H1 (cell line): Measurements from ENCODE around the gene CELA2A. TPM values are rescaled to one million over a fixed set of nuclear protein-coding genes. Genes with fewer than 3 reads are reported as not detected.

Source experiments
- CTCF ChIA-PET: fragments of 300-600 bp; sonication (Branson Sonifier 250); formaldehyde crosslinking; loops from one replicate; lab custom pipeline; 2021; ENCODE audit not compliant: partially characterized antibody; lab: Charles Lee
- POLR2A ChIA-PET: fragments of 300-600 bp; sonication (Branson Sonifier 250); formaldehyde crosslinking; loops from one replicate; lab custom pipeline; 2021; ENCODE audit warnings: inconsistent platforms; ENCODE audit not compliant: partially characterized antibody; lab: Charles Lee
- DNase-seq, 2 experiments: peaks; one replicate each; pipeline versions ENCODE4 v3.0.0 to v3.0.0-alpha.2; 2010 to 2022; ENCODE audit warnings: low spot score in 2 of 2, low read depth in 1 of 2, mixed read lengths in 1 of 2
- FAIRE-seq: peaks from 2 replicates; lab custom pipeline; 2011; peaks lifted over from hg19 to GRCh38; lab: Jason Lieb, UNC
- H2AFZ ChIP-seq: 2 replicates; pipeline ENCODE4 v1.8.1; 2012; ENCODE audit warnings: low read length, inconsistent platforms
- H2AK5ac ChIP-seq: 2 replicates; pipeline ENCODE4 v1.6.1; 2013; ENCODE audit warnings: low read depth, low read length
- H2BK120ac ChIP-seq: replicated peaks from 2 replicates; pipeline ENCODE3; 2013; ENCODE audit warnings: low read depth, low read length, inconsistent platforms
- H2BK12ac ChIP-seq: 2 replicates; pipeline ENCODE4 v1.6.1; 2013; ENCODE audit warnings: low read depth, low read length
- H2BK15ac ChIP-seq: 2 replicates; pipeline ENCODE4 v1.6.1; 2013; ENCODE audit warnings: low read length
- H2BK20ac ChIP-seq: 2 replicates; pipeline ENCODE4 v1.6.1; 2013; ENCODE audit warnings: low read length
- H2BK5ac ChIP-seq: 2 replicates; pipeline ENCODE4 v1.6.1; 2013; ENCODE audit warnings: low read depth, low read length
- H3K14ac ChIP-seq: 2 replicates; pipeline ENCODE4 v1.6.1; 2013; ENCODE audit warnings: inconsistent platforms; ENCODE audit not compliant: insufficient read length
- H3K18ac ChIP-seq: 2 replicates; pipeline ENCODE4 v1.6.1; 2013; ENCODE audit warnings: low read length; ENCODE audit errors: extremely low read depth
- H3K23ac ChIP-seq: 2 replicates; pipeline ENCODE4 v1.6.1; 2013; ENCODE audit warnings: inconsistent platforms; ENCODE audit not compliant: insufficient read length
- H3K23me2 ChIP-seq: 2 replicates; pipeline ENCODE4 v1.6.1; 2013; ENCODE audit warnings: low read depth, low read length
- H3K27ac ChIP-seq: 2 replicates; pipeline ENCODE4 v1.6.1; 2011; ENCODE audit warnings: low read depth, low read length, inconsistent platforms
- H3K27me3 ChIP-seq, 4 experiments: replicated peaks in 1 of 4; 1 replicate in 1 of 4; 2 replicates in 3 of 4; pipeline versions ENCODE4 v1.6.1 to v1.8.1; 2011 to 2013; ENCODE audit warnings: low read length in 3 of 4, mild to moderate bottlenecking in 3 of 4, inconsistent platforms in 2 of 4, mixed read lengths in 2 of 4, moderate library complexity in 1 of 4; ENCODE audit not compliant: control insufficient read depth in 3 of 4, insufficient read depth in 3 of 4; ENCODE audit errors: extremely low read depth in 1 of 4
- H3K36me3 ChIP-seq, 4 experiments: 2 replicates each; pipeline versions ENCODE4 v1.6.1 to v1.8.1; 2011 to 2013; ENCODE audit warnings: mild to moderate bottlenecking in 4 of 4, low read length in 3 of 4, moderate library complexity in 2 of 4, control low read depth in 1 of 4, inconsistent platforms in 1 of 4; ENCODE audit not compliant: insufficient read depth in 4 of 4, control insufficient read depth in 2 of 4
- H3K4ac ChIP-seq: replicated peaks from 2 replicates; pipeline ENCODE3; 2013; ENCODE audit warnings: low read length, low read depth, mixed read lengths, inconsistent platforms; ENCODE audit not compliant: insufficient read length
- H3K4me1 ChIP-seq, 4 experiments: replicated peaks in 1 of 4; 1 replicate in 1 of 4; 2 replicates in 3 of 4; pipeline versions ENCODE4 v1.6.1 to v1.8.1; 2011 to 2013; ENCODE audit warnings: low read length in 3 of 4, inconsistent platforms in 2 of 4, mixed read lengths in 1 of 4; ENCODE audit not compliant: insufficient read depth in 4 of 4, control insufficient read depth in 3 of 4
- H3K4me2 ChIP-seq, 2 experiments: 2 replicates each; pipeline versions ENCODE4 v1.6.1 to v1.8.1; 2011 to 2013; ENCODE audit warnings: low read depth in 2 of 2, low read length in 2 of 2, control low read depth in 1 of 2, inconsistent platforms in 1 of 2, mild to moderate bottlenecking in 1 of 2; ENCODE audit not compliant: insufficient read depth in 1 of 2
- H3K4me3 ChIP-seq, 4 experiments: fragments of 200-600, 300-600 bp in 1 of 4; sonication (generic), shearing (Covaris generic), sonication (Bioruptor Twin) in 1 of 4; 2 replicates each; pipeline versions ENCODE4 v1.5.1 to v1.8.1; 2011 to 2016; ENCODE audit warnings: low read length in 4 of 4, low read depth in 3 of 4, control low read depth in 2 of 4, inconsistent platforms in 2 of 4, mild to moderate bottlenecking in 2 of 4, mixed read lengths in 1 of 4, moderate library complexity in 1 of 4; ENCODE audit not compliant: insufficient read depth in 2 of 4; ENCODE audit errors: extremely low read depth in 1 of 4
- H3K56ac ChIP-seq: replicated peaks from 2 replicates; pipeline ENCODE3; 2013; ENCODE audit warnings: low read depth, mild to moderate bottlenecking, mixed read lengths, low read length, inconsistent platforms; ENCODE audit not compliant: insufficient read length
- H3K79me1 ChIP-seq: 2 replicates; pipeline ENCODE4 v1.6.1; 2013; ENCODE audit warnings: low read depth, low read length, control low read depth
- H3K79me2 ChIP-seq, 2 experiments: 2 replicates each; pipeline versions ENCODE4 v1.6.1 to v1.8.1; 2012 to 2013; ENCODE audit warnings: low read length in 2 of 2, mild to moderate bottlenecking in 2 of 2, inconsistent platforms in 1 of 2; ENCODE audit not compliant: insufficient read depth in 2 of 2, control insufficient read depth in 1 of 2
- H3K9ac ChIP-seq, 4 experiments: replicated peaks in 1 of 4; 1 replicate in 1 of 4; 2 replicates in 3 of 4; pipeline versions ENCODE4 v1.6.1 to v1.8.1; 2011 to 2013; ENCODE audit warnings: low read depth in 3 of 4, low read length in 3 of 4, control low read depth in 2 of 4, mild to moderate bottlenecking in 2 of 4, moderate library complexity in 2 of 4, inconsistent platforms in 1 of 4; ENCODE audit errors: extremely low read depth in 1 of 4
- H3K9me3 ChIP-seq, 2 experiments: 2 replicates each; pipeline versions ENCODE4 v1.6.1 to v1.8.1; 2012 to 2013; ENCODE audit warnings: mild to moderate bottlenecking in 2 of 2, moderate library complexity in 2 of 2, control low read depth in 1 of 2, inconsistent platforms in 1 of 2, low read depth in 1 of 2, low read length in 1 of 2, mixed read lengths in 1 of 2; ENCODE audit not compliant: insufficient read depth in 2 of 2
- H4K20me1 ChIP-seq, 2 experiments: replicated peaks in 1 of 2; 2 replicates each; pipeline versions ENCODE3 to v1.8.1; 2011 to 2013; ENCODE audit warnings: inconsistent platforms in 2 of 2, low read length in 2 of 2, mild to moderate bottlenecking in 1 of 2; ENCODE audit not compliant: insufficient read depth in 2 of 2, control insufficient read depth in 1 of 2
- H4K5ac ChIP-seq: 2 replicates; pipeline ENCODE4 v1.6.1; 2013; ENCODE audit warnings: low read length, low read depth, mixed read lengths, inconsistent platforms; ENCODE audit not compliant: insufficient read length
- H4K8ac ChIP-seq: 2 replicates; pipeline ENCODE4 v1.8.0; 2013; ENCODE audit warnings: mild to moderate bottlenecking, moderate library complexity, low read length, inconsistent platforms; ENCODE audit not compliant: insufficient read depth; ENCODE audit errors: extremely low read depth
- H4K91ac ChIP-seq: replicated peaks from 2 replicates; pipeline ENCODE3; 2013; ENCODE audit warnings: low read length, mixed read lengths, inconsistent platforms; ENCODE audit not compliant: insufficient read length
- ASH2L ChIP-seq: fragments of 200-600, 300-600 bp; sonication (generic); IDR thresholded peaks from one replicate; pipeline ENCODE4 v1.7.1; 2017; ENCODE audit warnings: low read length
- BRCA1 ChIP-seq: IDR thresholded peaks from 2 replicates; pipeline ENCODE4 v1.6.1; 2012; ENCODE audit warnings: low read depth, low read length, improper control_type of control experiment
- CBX8 ChIP-seq: fragments of 300-800, 300-1000 bp; sonication (generic); IDR thresholded peaks from 2 replicates; pipeline ENCODE4 v1.7.1; 2016; ENCODE audit warnings: low read depth, low read length, borderline replicate concordance
- CTBP2 ChIP-seq: IDR thresholded peaks from 2 replicates; pipeline ENCODE4 v1.7.0; 2011; ENCODE audit warnings: borderline replicate concordance, mild to moderate bottlenecking, moderate library complexity, mixed read lengths, low read length; ENCODE audit not compliant: insufficient read depth, insufficient read length
- KDM5A ChIP-seq: fragments of 200-600 bp; IDR thresholded peaks from 2 replicates; pipeline ENCODE4 v1.7.1; 2012; ENCODE audit warnings: mild to moderate bottlenecking, low read length, inconsistent platforms, mixed read lengths
- MAFK ChIP-seq: IDR thresholded peaks from 2 replicates; pipeline ENCODE4 v1.6.1; 2012; ENCODE audit warnings: low read depth, mild to moderate bottlenecking, improper control_type of control experiment, low read length
- RNF2 ChIP-seq: fragments of 200-900, 300-1000 bp; sonication (generic); IDR thresholded peaks from 2 replicates; pipeline ENCODE4 v1.7.1; 2016; ENCODE audit warnings: borderline replicate concordance, low read depth, mild to moderate bottlenecking, antibody characterized with exemption, low read length; ENCODE audit not compliant: poor library complexity, severe bottlenecking; ENCODE audit errors: missing control alignments
- SIN3A ChIP-seq, 2 experiments: IDR thresholded peaks in 1 of 2; conservative IDR thresholded peaks in 1 of 2; 2 replicates each; pipeline ENCODE4 v1.6.1; 2011 to 2012; ENCODE audit warnings: low read length in 2 of 2, improper control_type of control experiment in 1 of 2, low read depth in 1 of 2, mild to moderate bottlenecking in 1 of 2
- SIX5 ChIP-seq: IDR thresholded peaks from 2 replicates; pipeline ENCODE4 v1.6.1; 2011; ENCODE audit warnings: mild to moderate bottlenecking, low read depth, low read length
- TBP ChIP-seq: IDR thresholded peaks from 2 replicates; pipeline ENCODE4 v1.6.1; 2011; ENCODE audit warnings: low read depth, low read length, improper control_type of control experiment
- ZNF274 ChIP-seq: IDR thresholded peaks from 2 replicates; pipeline ENCODE4 v1.7.0; 2012; ENCODE audit warnings: low read length, borderline replicate concordance; ENCODE audit errors: extremely low read depth
- polyA plus RNA-seq, 7 experiments: library from polyadenylated mRNA; depleted of rRNA in 3 of 7; stranded (reverse) in 5 of 7; unstranded in 2 of 7; fragments of >200 nt in 5 of 7; fragments of 200-250 nt in 2 of 7; gene quantifications; 1 replicate in 5 of 7; 2 replicates in 1 of 7; 4 replicates in 1 of 7; pipeline versions ENCODE4 v1.2.1 to v1.2.3, GENCODE V29; 2011 to 2013; ENCODE audit warnings: missing spikeins in 2 of 7, mixed read lengths in 2 of 7
- total RNA-seq: library from RNA; stranded (reverse); fragmentation: NEBNext Ultra II Directional; extraction: Animal tissue kit (Norgen Biotek cat#: 25700); gene quantifications from 2 replicates; pipeline ENCODE4 v1.2.1, GENCODE V29; 2021
- TF ChIP-seq, protein P1 (sequence below): IDR thresholded peaks from 2 replicates; pipeline ENCODE4 v1.6.1; 2012; ENCODE audit warnings: inconsistent platforms

Gene CELA2A
- total and polyA plus RNA-seq, 2 of the 8 experiments (the other 6 are each of a cell fraction or from before 2014, with no cell fraction given), result not detected

DNA sequence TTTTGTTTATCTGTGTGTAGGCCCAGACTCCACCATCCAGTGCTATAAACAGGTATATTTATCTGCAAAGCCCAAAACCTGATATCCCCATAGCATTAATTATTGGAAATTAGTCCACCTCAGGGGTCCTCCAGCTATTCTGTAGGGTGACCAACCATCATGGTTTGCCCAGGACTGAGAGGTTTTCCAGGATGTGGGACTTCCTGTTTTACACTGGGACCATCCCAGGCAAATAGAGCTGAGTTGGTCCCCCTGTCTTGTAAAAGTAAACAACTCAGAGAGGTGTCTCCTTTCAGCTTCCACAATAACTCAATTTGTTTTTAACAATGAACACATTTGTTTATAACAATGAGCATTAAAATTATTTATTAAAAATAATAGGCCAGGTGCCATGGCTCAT, 11.6 kb downstream of the CELA2A start:
- Histone ChIP-seq H3K27ac (no peak overlapping the region), H4K91ac (no peak overlapping the region), H2BK5ac (no peak overlapping the region), H2BK15ac (no peak overlapping the region), H2AK5ac (no peak overlapping the region), H3K56ac (no peak overlapping the region), H3K36me3 (no peaks in the 10 kb centered on the region), H4K8ac (no peak overlapping the region), H4K5ac (no peak overlapping the region), H3K79me2 (no peaks in the 10 kb centered on the region), H3K9me3 (no peaks in the 10 kb centered on the region), H2BK120ac (no peak overlapping the region), H3K4me2 (no peak overlapping the region), H4K20me1 (peaks cover 0 to 2% of the 10 kb centered on the region in 2 experiments), H3K4me1 (no peaks in the 10 kb centered on the region), H3K27me3 (no peaks in the 10 kb centered on the region), H2BK20ac (no peak overlapping the region), H3K4ac (no peak overlapping the region), H3K23ac (no peak overlapping the region), H3K14ac (no peak overlapping the region), H3K4me3 (no peak overlapping the region), H3K79me1 (no peaks in the 10 kb centered on the region), H2AFZ (no peak overlapping the region), H2BK12ac (no peak overlapping the region), H3K9ac (no peak overlapping the region), H3K18ac (no peak overlapping the region), H3K23me2 (no peaks in the 10 kb centered on the region)
- no peak for DNase-seq
- CTCF ChIA-PET, result no interaction called here
- POLR2A ChIA-PET, result no interaction called here
- FAIRE-seq, result no peak
- TF ChIP-seq RNF2 (no peak), SIX5 (no peak), SIN3A (conservative IDR thresholded peaks at IDR 0.05 in 1 of 2, IDR thresholded peaks at IDR 0.05 in 1 of 2; ENCODE audit: low read depth in 1 of 2, low read length in 2 of 2) (no peak), MAFK (no peak), CBX8 (no peak), ZNF274 (no peak), BRCA1 (no peak), ASH2L (no peak), TBP (no peak), KDM5A (no peak), CTBP2 (no peak)
- TF ChIP-seq, protein P1, sequence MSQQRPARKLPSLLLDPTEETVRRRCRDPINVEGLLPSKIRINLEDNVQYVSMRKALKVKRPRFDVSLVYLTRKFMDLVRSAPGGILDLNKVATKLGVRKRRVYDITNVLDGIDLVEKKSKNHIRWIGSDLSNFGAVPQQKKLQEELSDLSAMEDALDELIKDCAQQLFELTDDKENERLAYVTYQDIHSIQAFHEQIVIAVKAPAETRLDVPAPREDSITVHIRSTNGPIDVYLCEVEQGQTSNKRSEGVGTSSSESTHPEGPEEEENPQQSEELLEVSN, result no peak
